Limb (tissue), 2 donors: ENCODE measurements around the gene MRM1.
A peak's percentile ranks its signal among the peaks of the same experiment; 100 is the strongest.

Source experiments
- DNase-seq, 2 donors: peaks; one replicate each; pipeline ENCODE4 v3.0.0-alpha.2; 2016; ENCODE audit errors: extremely low spot score in 2 of 2

The MRM1 gene

DNA sequence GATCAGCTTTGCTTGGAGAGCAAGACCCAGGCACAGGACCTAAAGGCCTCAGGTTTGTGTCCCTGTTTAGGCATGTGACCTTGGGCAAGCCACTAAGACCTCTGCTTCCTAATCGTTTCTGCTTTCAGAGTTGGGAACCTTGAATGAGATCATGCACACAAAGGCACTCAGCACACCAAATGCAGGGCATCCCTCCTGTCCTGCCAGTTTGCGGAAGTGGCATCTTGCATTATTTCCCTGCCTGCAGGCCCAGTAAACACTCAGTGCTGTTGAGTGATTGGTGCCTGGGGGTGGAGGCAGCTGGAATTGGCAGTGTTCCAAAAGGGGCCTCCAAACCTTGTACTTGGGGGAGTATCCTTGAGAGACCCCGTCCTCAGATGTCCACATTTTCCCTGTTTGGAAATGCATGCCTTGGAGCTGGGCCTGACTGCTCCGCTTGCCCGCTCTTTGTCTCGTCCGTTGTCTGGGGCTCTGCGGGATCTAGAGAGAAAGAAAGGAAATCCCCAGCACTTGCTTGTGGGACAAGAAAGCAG lies 28.7 kb downstream of the MRM1 start:
- no peak for DNase-seq

DNA sequence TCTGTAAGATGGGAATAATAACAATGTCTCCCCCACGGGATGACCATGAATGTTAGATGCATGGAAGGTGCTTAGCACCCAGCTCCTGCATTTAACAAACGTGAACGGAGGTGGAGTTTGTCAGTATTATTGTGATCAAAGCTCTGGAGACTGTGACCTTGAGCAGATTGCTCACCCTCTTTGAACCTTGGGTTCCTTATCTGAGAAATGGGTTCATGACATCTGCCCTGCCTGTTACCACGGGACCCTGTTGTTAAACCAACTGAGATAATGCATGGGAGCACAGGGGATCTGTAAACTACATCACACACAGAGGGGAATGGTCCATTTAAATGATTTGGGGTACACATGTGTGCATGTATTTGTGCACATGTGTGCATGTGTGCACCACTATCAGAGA lies 29.6 kb downstream of the MRM1 start:
- DNase-seq, result no peak

DNA sequence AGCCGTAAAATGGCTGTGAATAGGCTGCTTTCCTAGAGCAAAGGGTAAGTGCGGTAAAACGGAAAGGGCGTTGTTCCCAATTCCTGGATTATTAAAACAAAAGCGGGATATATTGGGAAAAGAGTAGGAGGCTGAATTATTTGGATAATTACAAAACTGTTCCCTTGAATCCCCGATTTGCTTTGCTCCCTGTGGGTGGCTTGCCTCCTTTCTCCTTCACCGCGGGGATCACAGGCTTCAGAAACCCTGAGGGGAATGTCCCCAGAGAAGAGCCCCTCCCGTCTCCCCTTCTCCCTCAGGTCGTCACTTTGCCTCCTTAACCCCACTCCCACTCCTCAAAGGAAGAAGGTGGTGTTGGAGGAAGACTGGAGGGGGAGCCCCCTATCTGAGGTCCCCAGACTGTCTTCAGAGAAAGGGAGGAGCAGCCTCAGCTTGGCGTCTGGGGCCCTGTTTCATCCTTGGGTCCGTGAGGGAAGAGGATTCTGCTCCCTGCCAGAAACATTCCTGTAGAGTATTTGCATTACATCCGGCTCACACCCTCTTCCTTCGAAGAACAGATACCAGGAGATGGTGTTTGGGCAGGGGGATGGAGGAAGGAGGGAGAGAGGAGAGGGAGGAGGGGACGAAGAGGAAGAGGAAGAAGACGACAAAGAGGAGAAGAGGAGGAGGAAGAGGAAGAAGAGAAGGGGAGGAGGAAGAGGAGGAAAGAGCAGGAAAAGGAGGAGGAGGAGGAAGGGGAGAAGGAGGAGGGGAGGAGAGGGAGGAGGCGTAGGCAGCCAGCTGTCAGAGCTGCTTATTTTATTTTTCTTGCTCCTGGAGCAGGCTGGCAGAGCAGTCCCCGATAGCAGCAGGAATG lies 31.8 kb downstream of the MRM1 start:
- DNase-seq, result no peak

DNA sequence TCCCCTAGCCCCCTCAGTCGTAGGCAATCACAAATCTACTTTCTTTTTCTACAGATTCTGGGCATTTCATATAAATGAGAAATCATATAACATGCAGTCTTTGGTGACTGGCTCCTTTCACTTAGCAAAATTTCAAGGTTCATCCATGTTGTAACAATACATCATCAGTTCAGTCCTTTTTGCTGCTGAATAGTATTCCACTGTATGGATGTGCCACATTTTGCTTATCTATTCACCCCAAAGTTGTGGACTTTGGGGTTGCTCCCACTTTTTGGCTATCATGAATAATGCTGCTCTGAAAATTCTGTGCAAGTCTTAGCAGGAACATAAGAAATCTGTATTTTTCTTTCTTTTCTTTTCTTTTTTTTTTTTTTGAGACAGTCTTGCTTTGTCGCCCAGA lies 39.0 kb downstream of the MRM1 start:
- no peak for DNase-seq

DNA sequence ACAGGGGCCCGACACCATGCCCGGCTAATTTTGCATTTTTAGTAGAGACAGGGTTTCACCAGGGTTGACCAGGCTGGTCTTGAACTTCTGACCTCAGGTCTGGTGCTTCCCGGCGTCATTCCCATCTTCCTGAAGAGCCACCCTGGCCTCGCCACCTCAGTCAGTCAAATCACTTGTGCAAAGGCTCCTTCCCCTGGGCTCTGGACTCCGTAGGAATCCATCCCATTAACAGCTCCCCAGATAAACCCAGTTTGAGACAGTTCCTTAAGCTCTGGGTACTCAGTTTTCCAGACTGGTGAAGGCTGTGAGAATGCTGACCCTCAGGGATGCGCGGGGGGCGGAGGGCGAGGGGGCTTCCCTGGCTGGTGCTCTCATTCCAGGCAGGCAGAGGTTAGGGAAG lies 39.5 kb downstream of the MRM1 start:
- no peak for DNase-seq

DNA sequence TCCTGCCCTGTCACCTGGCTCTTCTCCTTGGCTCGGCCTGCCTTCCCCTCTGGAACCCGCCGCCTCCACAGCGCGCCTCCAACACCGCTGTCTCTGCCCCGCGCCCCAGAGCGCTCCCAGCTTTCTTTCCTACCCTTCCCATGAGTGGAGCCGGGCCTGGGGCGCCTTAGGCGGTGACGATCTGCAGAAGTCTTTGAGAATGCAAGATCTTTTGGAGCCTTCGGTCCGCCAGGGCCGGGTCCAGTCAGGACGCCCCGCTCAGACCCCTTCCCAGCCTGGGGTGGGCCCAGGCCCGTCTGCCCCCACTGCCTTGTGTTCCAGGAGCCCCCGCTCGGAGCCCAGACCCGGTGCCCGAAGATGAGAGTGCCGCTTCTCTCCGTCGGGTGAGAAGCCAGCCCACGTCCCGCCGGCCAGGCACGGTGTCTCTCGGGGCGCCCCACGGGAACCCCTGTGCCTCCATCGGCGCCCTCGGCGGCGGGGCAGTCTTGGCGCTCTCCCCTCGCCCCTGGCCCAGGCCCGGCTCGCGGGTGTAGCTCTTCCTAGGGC lies 40.0 kb downstream of the MRM1 start:
- DNase-seq, result peak in 1 of 2 donors; percentile 45

DNA sequence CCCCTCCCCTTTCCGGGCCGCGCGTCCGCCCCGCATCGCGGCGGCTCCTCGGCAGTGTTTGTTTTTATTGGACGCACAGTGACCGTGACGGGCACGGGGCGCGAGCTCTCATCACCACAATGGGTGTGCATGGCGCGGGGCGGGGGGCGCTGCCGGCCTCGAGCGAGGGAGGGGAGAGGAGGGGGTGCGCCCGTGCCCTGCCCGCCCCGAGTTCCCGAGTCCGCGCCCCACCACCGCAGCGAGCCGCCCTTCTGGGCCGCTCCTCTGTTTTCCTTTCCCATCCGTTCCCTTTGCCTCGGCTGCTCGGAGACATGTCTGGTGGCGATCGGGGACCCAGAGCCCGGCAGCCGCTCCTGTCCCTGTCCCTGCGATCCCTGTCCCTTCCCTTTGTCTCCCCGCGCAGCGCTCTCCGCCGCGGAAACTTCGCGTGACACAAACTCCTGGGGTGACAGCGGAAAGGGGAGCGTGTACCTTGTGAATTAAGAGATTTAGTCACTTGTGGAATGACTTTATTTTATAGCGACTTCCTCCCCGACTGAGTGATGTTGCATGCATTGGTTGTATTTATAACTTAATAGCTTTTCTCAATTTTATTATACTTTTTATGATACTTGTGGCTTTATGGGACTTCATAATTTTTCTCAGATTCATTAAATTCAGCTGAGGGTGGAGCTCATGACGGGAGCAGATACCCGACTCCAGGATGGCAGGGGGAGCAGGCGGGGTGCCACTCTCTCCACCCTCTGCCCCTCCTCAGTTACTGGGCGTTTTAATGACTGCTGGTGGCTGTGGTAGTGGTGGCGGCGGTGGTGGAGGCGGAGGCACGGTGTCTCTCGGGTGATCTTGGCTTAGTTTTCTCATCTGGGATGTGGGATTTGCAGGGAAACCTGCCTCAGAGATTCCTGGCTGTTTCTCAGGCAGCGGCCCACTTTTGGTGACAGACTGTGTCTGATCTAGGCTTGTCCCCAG lies 40.8 kb downstream of the MRM1 start:
- peak in 1 of 2 donors; percentile 58 for DNase-seq

DNA sequence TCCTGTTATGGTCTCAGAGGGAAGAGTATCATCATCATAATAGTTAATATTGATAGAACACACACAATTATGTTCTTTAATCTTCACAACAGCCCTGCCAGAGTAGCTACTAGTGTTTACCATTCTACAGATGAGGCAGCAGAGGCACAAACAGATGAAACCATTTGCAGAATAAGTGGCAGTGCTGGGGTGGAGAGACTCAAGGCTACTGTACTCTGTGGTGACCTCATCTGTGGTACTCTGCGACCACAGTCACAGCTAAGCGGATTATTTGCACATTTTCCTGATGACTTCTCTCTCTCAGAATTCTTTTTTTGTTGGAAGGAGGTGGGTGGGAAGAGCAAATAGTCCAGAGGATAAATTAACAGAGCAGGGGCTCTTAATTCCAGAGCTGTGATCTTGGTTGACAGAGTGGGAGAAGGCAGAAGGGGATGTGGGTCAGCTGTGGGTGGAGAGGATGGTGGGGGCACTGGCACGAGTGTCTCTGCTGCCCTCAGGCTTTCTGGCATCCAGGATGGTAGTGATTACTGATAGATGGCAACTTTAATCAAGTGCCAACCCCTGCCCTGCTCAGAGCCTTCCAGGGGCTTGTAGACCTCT lies 41.8 kb downstream of the MRM1 start:
- DNase-seq, result no peak

DNA sequence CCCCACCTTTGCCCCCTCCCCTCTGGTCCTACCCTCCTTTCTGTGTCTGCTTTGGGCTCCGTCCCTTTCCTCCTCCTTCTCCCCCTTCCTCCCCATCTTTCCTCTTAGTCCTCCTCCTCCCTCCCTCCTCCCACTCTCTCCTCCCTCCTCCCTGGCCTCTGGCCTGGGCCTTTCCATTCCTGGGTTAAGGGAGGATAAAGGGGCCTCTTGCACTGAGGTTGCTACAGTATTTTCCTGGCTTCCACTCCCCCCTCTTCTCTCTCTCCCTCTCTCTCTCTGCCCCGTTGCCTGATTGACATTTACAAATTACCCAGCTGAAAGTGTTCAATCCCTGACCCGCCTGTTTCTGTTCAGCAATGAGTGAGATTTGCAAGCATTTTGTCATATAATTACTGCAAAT lies 44.0 kb downstream of the MRM1 start:
- no peak for DNase-seq

DNA sequence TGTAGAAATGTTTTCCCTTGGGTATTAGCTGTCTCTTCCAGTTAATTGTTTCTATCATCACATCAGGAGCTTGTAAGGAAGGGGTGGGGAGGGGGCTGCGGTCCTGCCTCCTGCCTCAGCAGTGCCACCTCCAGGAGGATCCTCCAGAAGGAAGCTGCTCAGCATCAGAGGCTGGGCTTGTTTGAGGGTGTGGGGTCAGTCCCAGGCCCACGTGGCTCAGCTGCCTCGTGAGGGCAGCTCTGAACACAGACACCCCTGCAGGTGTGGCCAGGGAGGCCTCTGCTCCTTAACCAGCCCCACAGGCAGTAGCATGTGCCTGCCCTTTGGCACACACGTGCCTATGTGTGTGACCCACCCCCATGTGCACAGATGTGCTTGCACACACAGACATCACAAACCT lies 46.3 kb downstream of the MRM1 start:
- DNase-seq, result no peak

DNA sequence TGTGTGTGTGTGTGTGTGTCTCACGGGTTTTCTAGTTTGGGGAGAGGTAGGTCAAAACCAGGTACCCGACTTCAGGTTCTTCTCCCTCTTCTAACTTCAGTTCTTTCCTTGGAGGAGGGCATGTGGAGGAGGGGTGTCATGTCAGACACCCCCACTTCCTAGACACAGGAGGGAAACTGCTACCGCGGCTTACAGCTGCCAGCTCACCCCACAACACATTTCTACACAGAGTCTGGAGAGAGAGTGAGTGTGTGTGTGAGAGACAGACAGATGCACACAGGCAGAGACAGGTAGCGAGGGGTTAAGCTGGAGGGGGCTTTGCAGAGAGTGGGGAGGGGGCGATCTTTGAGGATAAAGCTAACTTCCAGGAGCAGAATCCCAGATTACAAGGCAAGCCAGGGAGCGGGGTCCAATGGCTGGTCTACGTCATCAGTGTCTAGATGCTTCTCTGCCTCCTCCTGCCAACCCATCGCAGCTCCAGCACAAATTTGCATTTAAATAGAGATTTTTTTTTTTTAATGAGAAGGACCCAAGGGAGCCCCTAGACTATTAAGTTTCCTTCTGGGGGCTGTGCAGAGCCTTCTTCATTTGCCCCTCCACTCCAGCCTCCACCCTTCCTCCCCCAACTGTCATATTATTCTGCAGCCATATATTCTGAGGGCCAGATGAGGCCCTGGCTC lies 48.9 kb downstream of the MRM1 start:
- no peak for DNase-seq

DNA sequence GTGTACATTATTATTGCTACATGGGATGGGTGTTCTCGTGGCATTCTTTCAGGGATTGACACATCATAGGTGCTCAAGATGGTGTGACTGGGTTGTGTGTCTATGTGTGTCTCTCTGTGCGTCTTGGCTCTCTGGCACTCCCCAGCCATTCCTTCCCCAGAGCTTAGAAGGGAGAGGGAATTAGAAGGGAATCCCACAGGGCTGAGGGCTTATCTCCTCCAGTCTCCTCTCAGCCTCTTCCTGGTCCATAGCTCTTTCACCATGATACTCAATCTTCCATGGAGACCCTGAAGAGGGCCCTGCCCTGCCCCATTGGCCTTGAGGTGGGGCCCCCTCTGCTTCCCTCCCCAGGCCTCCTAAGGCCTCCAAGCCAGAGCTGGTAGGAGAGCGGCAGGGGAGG lies 52.0 kb downstream of the MRM1 start:
- no peak for DNase-seq

DNA sequence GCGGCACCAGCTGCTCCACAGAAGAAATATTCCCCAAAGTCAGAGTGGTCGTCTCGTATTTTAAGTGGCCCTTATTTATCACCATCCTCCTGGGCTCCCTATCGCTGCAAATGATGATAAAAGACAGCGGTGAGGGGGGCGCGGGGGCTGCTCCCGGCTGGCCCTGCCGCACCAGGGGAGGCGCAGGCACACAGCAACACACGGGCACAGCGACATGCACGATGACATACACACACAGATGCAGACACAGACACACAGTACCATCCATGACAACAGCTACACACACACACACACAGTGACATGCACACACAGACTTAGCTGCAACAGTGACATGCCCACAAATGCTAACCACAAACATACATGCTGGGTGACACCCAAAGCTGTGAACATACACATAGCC lies 52.5 kb downstream of the MRM1 start:
- no peak for DNase-seq

DNA sequence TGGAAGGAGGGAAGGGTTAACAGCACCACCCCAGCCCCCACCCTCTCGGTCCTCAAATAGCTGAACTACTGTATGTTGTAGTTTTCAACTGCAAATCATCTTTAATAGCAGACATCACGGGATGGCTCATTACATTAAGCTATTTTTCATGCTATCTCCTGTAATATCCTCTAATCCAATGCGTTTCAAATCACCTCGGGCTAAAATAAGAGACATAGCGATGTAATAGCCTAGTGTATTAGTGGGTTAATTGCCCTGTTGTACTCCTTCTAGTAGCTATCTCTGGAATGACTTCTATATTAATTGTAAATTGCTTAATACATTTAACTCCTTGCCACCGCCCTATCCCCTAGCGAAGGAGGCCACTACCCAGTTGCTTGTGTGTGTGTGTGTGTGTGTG lies 54.3 kb downstream of the MRM1 start:
- DNase-seq, result no peak

DNA sequence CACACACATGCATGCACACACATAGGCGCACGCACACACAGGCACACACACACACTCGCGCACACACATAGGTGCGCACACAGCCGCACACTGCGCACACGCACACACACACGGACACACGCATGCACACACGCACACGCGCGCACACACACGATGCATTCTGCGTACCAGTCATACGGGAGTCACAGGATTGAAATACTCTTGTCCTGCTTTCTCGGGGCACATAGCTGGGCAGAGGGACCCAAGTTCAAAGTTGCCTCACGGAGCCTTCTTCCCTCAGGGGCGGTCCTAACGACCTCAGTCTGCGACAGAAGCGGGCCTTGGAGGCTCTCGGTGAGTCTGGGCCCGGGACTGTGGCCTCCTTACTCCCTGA lies 56.0 kb downstream of the MRM1 start:
- DNase-seq, result no peak

DNA sequence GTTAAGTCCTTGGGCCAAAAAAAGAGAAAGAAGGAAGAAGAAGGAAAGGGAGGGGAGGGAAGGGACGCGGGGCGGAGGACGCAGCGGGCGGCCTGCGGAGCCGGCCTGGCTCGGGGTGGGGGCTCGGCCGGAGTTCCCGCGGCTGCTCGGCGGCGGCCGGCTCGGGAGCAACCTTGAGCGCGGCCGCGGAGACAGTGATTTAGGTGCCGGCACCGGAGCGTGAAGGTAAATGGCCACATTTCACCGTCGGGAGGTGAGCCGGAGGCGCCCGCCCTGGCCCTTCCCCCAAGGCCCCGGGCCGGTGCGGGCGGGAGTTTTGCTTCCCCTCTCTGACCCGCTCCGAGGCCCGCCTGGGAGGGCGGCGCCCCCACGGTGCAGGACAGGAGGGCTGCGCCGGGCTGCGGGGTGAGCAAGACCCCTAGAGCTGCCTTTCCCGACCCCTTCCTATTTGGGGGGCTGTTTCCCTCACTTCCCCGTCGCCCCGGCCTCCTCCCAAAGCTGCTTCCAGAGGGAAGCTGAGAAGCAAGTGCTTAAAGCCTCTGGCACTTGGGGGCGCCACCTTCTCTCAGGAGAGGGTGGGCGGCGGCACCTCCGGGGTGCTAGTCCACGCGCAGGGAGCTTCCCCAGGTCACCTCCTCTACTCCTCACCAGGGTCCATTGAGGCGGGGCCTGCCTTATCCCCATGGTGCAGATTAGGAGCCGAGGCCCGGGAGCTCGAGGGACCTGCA lies 56.5 kb downstream of the MRM1 start:
- DNase-seq, result no peak
